Endometrial microvascular endothelial cells (primary cell): ENCODE measurements around the gene DCD. TPM values are rescaled to one million over a fixed set of nuclear protein-coding genes. Genes with fewer than 3 reads are reported as not detected.
"Not testable (repeated sequence)": the region's sequence is repeated elsewhere in the genome, so short reads cannot be mapped to it uniquely, and the experiment has no call there.

ENCODE experiments used
- in situ Hi-C: cut with HindIII; loops from 2 replicates; pipeline ENCODE4 v1.10.0; 2017; ENCODE audit warnings: low sequenced_read_pairs, low pct_unique_long_range_greater_than_20kb; ENCODE audit errors: inconsistent ontology term
- total RNA-seq: library from RNA; depleted of rRNA; stranded (reverse); fragments of >200 nt; gene quantifications from one replicate; pipeline ENCODE4 v1.2.3, GENCODE V29; 2015; ENCODE audit errors: inconsistent ontology term

Gene DCD, protein sequence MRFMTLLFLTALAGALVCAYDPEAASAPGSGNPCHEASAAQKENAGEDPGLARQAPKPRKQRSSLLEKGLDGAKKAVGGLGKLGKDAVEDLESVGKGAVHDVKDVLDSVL
- total RNA-seq = not detected

- in situ Hi-C loops = no loop called here
Observed at GRCh38 chr12:54648265-54648664, at the start of gene DCD. DCD (minus strand) TSS chr12:54648365; CDS start chr12:54648303, 62 bp downstream.

DNA sequence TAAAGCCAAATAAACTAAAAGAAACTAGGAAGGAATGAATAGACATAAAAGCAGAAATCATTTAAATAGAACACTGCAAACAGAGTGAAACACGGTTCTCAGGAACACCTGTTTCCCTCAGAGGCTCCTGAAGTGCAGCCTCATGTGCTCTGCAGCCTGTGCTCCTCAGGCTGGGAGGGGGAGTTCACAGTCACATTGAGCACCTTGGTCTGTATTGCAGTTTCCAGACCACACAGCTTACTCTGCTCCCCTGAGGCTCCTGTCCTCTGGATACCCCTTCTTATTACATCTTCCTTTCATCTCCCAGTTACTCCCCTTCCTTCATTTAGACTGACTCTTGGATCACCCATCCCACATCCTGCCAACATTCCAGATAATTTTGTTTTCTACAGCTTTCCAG, 49.7 kb upstream of the DCD start:
- in situ Hi-C loops = no loop called here

GRCh38 chr12:54692353-54692752, 44.2 kb upstream of the DCD start:
- in situ Hi-C loops = no loop called here

- in situ Hi-C loops = no loop called here
Observed at GRCh38 chr12:54689984-54690383, 41.8 kb upstream of the DCD start.

GRCh38 chr12:54689034-54689372, 40.8 kb upstream of the DCD start:
- in situ Hi-C loops = no loop called here

DNA sequence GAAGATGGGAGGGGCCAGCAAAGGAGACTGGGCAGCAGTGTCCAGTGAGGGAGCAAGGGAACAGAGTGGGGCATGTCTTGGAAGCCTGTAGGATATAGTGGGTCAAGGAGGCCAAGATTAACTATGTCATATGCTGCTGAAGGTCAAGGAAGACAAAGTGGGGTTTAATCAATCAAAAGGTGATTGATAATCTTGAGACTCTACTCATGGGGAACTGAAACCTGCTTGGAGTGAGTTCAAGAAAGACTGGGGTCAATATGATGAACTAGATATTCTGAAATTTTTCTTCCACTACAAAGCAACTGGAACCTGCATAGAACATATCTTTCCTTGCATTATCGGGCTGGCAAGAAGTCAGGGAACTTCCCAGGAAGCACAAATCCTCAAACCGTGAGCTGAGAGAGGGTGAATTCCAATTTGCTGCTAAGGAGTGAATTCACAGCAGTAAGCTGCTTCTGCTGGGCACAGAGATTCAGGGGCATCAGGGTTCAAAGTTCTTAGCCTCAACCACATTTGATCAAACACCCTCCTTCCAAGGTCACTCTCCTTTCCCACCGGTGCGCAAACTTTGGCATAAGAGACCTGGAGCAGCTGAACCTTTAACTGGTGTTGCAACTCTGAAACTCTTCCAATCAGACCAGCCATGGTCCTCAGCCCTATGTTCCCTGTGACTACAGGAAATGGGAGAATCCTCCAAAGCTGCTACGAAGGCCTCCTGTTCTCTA, 40.3 kb upstream of the DCD start:
- in situ Hi-C loops = no loop called here

DNA sequence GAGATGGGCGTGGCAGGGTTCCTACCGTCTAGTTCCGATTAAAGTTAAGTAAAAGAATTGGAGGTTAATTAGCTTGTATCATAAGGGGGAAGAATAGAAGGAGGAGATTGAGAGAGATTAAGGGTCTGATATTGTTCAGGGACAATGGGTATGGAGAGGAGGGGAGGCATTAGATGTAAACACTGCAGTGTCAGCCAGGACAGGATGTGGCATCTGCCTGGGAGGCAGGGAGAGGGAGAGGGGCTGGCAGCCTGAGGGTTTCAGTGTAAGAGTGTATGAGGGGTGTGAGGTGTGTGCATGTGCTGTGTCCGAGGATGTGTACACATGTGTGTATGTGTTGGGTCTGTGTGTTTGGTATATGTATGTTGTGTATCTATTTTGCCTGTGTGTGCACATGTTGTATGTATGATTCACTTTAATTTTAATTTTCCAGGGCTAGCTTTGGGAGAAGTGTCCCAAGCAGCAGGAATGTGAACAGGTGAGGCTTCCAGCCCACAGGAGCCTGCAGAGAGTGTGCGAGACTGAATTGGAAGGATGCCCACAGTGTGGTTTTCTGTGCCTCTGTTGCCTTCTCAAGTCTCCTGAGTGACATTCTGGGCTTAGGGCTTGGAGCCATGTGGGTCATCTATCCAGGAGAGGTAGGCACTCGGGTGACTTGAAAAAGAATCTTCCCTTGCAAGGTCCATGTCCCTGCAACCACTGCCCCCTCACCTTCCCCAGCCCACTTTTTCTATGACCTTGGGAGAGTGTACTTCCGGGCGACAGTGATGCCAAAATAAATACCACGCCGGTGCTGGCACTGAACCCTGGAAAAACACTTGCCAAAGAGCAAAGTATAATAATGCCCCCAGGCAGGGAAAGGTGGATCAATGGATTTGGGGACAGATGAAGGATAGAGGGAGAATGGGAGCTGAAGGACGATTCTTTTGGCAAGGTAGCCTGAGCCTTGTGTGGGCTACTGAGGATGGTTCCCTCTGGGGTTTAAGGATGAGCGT, 36.8 kb upstream of the DCD start:
- in situ Hi-C loops = no loop called here

- in situ Hi-C loops = no loop called here
Observed at GRCh38 chr12:54683398-54683797, 35.2 kb upstream of the DCD start.

DNA sequence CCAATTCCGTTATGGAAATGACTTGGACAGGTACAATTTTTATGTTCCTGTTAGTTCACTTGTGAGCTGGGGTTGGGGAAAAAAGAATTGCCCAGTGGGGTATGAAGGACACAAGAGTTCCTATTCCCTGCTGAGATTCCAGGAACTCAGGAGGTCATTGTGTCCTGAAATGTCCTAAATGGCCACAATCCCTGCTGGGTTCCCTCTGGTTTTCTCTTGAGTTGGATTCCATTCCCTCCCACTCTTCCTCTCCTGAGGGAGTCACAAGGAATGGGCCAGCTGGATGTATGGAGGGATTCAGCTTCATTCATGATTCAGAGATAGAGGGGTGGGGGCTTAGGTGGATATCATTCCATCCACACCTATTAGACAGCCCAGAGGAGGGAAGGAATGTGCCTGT, 34.5 kb upstream of the DCD start:
- in situ Hi-C loops = no loop called here

- in situ Hi-C loops = no loop called here
Observed at GRCh38 chr12:54680374-54680773, 32.2 kb upstream of the DCD start.

DNA sequence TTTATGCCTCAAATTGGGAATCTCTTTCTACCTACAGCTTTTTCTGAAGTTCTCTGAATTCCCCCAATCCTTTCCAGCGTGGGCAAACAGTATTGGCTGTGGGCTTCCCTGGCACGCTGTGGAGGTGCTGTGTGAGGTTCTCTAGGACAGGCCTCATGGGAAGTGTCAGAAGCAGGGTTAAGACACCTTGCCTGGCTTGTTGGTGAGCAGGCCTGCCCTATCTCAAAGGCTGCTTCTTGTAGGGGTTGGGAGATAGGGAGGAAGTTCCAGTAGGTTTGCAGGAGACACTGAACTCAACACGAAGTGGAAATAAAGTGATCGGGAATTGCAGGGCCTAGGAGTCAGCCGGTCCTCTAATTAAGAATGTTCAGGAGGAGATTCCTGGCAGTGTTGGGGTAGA, 30.0 kb upstream of the DCD start:
- in situ Hi-C loops = no loop called here

GRCh38 chr12:54667945-54668344, 19.8 kb upstream of the DCD start:
- in situ Hi-C loops = no loop called here

- in situ Hi-C loops = no loop called here
Observed at GRCh38 chr12:54666008-54666407, 17.8 kb upstream of the DCD start.

- in situ Hi-C loops = not testable (repeated sequence)
Observed at GRCh38 chr12:54665022-54665635, 17.0 kb upstream of the DCD start.

- in situ Hi-C loops = no loop called here
Observed at GRCh38 chr12:54663603-54664002, 15.4 kb upstream of the DCD start.

GRCh38 chr12:54662026-54662425, 13.9 kb upstream of the DCD start:
- in situ Hi-C loops = no loop called here

GRCh38 chr12:54661048-54661447, 12.9 kb upstream of the DCD start:
- in situ Hi-C loops = no loop called here

- in situ Hi-C loops = no loop called here
Observed at GRCh38 chr12:54660320-54660962, 12.3 kb upstream of the DCD start.
